Calu3 (cell line): ENCODE results near the gene ALKBH5. TPM values are rescaled to one million over a fixed set of nuclear protein-coding genes. Genes with fewer than 3 reads are reported as not detected.

ENCODE experiments used
- BruUV-seq: library from RNA; stranded (reverse); fragments of 400-500 nt; replicated peaks from 2 replicates; lab custom pipeline; 2021; lab: Mats Ljungman, UMichigan
- CTCF ChIA-PET: fragments of 300-600 bp; sonication (Branson Sonifier 250); formaldehyde crosslinking; loops from one replicate; lab custom pipeline; 2022; ENCODE audit warnings: antibody characterized with exemption; lab: Charles Lee
- DNase-seq: peaks from one replicate; pipeline ENCODE4 v3.0.0; 2022
- H3K27ac Mint-ChIP-seq: one replicate; pipeline ENCODE4 v1.8.0; 2022; ENCODE audit warnings: mixed read lengths; ENCODE audit not compliant: unreplicated experiment
- H3K27me3 Mint-ChIP-seq: one replicate; pipeline ENCODE4 v1.8.0; 2022; ENCODE audit warnings: mixed read lengths; ENCODE audit not compliant: unreplicated experiment
- H3K36me3 Mint-ChIP-seq: one replicate; pipeline ENCODE4 v1.8.0; 2022; ENCODE audit warnings: mild to moderate bottlenecking, moderate library complexity, mixed read lengths; ENCODE audit not compliant: insufficient read depth, unreplicated experiment
- H3K4me1 Mint-ChIP-seq: one replicate; pipeline ENCODE4 v1.8.0; 2022; ENCODE audit warnings: mild to moderate bottlenecking, low read depth, mixed read lengths; ENCODE audit not compliant: unreplicated experiment
- H3K4me3 Mint-ChIP-seq: one replicate; pipeline ENCODE4 v1.8.0; 2022; ENCODE audit warnings: mild to moderate bottlenecking, low read depth, moderate library complexity, mixed read lengths; ENCODE audit not compliant: unreplicated experiment
- H3K9me3 Mint-ChIP-seq: one replicate; pipeline ENCODE4 v1.8.0; 2022; ENCODE audit warnings: low read depth, mixed read lengths; ENCODE audit not compliant: unreplicated experiment
- intact Hi-C: fragments of 100-400 bp; cut with micrococcal nuclease; formaldehyde crosslinking; loops from one replicate; pipeline ENCODE4 v1.10.0; 2022; ENCODE audit not compliant: unreplicated experiment
- total RNA-seq: library from RNA; stranded (reverse); gene quantifications from 2 replicates; pipeline ENCODE4 v1.2.3, GENCODE V29; 2022
- TF ChIP-seq, protein P1 (sequence below): fragments of 200-600 bp; IDR thresholded peaks from one replicate; pipeline ENCODE4 v1.8.0; 2022; ENCODE audit warnings: antibody characterized with exemption; ENCODE audit not compliant: unreplicated experiment

ALKBH5 gene
- total RNA-seq, 1 experiment from 2014 or later, result 51.7 TPM

- Mint-ChIP-seq H3K27me3 (no peaks in the 10 kb centered on the region), H3K4me1 (no peaks in the 10 kb centered on the region), H3K27ac (no peak overlapping the region), H3K4me3 (no peak overlapping the region), H3K36me3 (peaks cover 60% of the 10 kb centered on the region), H3K9me3 (no peaks in the 10 kb centered on the region)
- DNase-seq, result peak; percentile 65
- TF ChIP-seq, protein P1, sequence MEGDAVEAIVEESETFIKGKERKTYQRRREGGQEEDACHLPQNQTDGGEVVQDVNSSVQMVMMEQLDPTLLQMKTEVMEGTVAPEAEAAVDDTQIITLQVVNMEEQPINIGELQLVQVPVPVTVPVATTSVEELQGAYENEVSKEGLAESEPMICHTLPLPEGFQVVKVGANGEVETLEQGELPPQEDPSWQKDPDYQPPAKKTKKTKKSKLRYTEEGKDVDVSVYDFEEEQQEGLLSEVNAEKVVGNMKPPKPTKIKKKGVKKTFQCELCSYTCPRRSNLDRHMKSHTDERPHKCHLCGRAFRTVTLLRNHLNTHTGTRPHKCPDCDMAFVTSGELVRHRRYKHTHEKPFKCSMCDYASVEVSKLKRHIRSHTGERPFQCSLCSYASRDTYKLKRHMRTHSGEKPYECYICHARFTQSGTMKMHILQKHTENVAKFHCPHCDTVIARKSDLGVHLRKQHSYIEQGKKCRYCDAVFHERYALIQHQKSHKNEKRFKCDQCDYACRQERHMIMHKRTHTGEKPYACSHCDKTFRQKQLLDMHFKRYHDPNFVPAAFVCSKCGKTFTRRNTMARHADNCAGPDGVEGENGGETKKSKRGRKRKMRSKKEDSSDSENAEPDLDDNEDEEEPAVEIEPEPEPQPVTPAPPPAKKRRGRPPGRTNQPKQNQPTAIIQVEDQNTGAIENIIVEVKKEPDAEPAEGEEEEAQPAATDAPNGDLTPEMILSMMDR, result peak; percentile 42
- intact Hi-C loops, result no loop called here
- CTCF ChIA-PET, result interaction anchor here (1.5 kb wide), 1 partner anchor 9 kb away, joined by 4 read pairs; no protein-coding TSS in a partner anchor
- no TSS peak for BruUV-seq
These were observed 64.7 kb downstream of the ALKBH5 start for GRCh38 chr17:18248300-18248731.

DNA sequence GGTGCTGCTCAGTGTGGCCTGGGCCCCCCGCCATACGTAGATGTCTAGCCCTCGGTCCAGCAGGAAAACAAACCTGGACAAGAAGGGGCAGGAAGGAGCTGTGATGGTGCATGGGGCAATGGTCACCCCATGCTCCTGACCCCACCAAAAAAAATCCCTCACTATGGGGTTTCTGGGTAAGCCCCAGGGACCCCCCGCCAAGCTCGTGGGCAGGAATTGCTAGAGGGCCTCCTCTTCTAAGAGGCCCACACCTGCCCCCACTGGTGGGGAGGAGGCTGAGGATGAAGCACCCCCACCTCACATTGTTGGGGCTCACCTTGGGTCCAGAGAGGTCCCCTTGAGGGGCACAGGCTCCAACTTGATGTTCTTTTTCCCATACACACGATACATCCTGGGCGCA lies 65.2 kb downstream of the ALKBH5 start:
- Mint-ChIP-seq H3K36me3 (peaks cover 58% of the 10 kb centered on the region), H3K9me3 (no peaks in the 10 kb centered on the region), H3K4me1 (no peaks in the 10 kb centered on the region), H3K27me3 (no peaks in the 10 kb centered on the region), H3K4me3 (no peak overlapping the region), H3K27ac (no peak overlapping the region)
- CTCF ChIA-PET, result interaction anchor here (1.5 kb wide), 1 partner anchor 8 kb away, joined by 4 read pairs; no protein-coding TSS in a partner anchor
- no peak for DNase-seq
- TF ChIP-seq, protein P1, result no peak
- intact Hi-C loops, result no loop called here
- BruUV-seq, result no TSS peak

- intact Hi-C loops, result no loop called here
- TF ChIP-seq, protein P1, result no peak
- Mint-ChIP-seq H3K27ac (peak overlapping the region; percentile 36), H3K4me1 (no peaks in the 10 kb centered on the region), H3K27me3 (no peaks in the 10 kb centered on the region), H3K4me3 (no peak overlapping the region), H3K9me3 (no peaks in the 10 kb centered on the region), H3K36me3 (peaks cover 59% of the 10 kb centered on the region)
- DNase-seq, result no peak
- CTCF ChIA-PET, result no interaction called here
- no TSS peak for BruUV-seq
These were observed 66.6 kb downstream of the ALKBH5 start for GRCh38 chr17:18250259-18250658.

GRCh38 chr17:18250708-18251107 lies 67.1 kb downstream of the ALKBH5 start:
- no peaks in the 10 kb centered on the region for H3K9me3 Mint-ChIP-seq
- H3K4me1 Mint-ChIP-seq, result no peaks in the 10 kb centered on the region
- H3K27ac Mint-ChIP-seq, result peak overlapping the region; percentile 36
- TF ChIP-seq, protein P1, result no peak
- no peak for DNase-seq
- peaks cover 61% of the 10 kb centered on the region for H3K36me3 Mint-ChIP-seq
- BruUV-seq, result no TSS peak
- intact Hi-C loops, result no loop called here
- no peak overlapping the region for H3K4me3 Mint-ChIP-seq
- H3K27me3 Mint-ChIP-seq, result no peaks in the 10 kb centered on the region
- CTCF ChIA-PET, result no interaction called here
